GM19395 (cell line): ENCODE results near the gene HMX3.

ENCODE experiments used
- ATAC-seq: cut with Tn5 transposase; IDR thresholded peaks from one replicate; pipeline ENCODE4 v1.9.1; 2021; ENCODE audit warnings: mild to moderate bottlenecking, moderate library complexity; ENCODE audit not compliant: unreplicated experiment

The HMX3 gene

GRCh38 chr10:123147635-123148413 lies 12.1 kb downstream of the HMX3 start, which contains the start of gene HMX2:
TSS of gene HMX2 (plus strand) at chr10:123148136. CDS start at chr10:123148379, 243 bp downstream.
- no peak for ATAC-seq

GRCh38 chr10:123148414-123149161 lies 12.8 kb downstream of the HMX3 start:
- ATAC-seq: no peak

- ATAC-seq: no peak
Observed at GRCh38 chr10:123149162-123149567, 13.4 kb downstream of the HMX3 start.

- ATAC-seq: no peak
Observed at GRCh38 chr10:123149568-123150270, 13.9 kb downstream of the HMX3 start.

GRCh38 chr10:123150271-123150985 lies 14.7 kb downstream of the HMX3 start:
- ATAC-seq: no peak

GRCh38 chr10:123150986-123151736 lies 15.4 kb downstream of the HMX3 start:
- no peak for ATAC-seq

GRCh38 chr10:123151737-123152135 lies 16.0 kb downstream of the HMX3 start:
- ATAC-seq: no peak

GRCh38 chr10:123153486-123154091 lies 17.8 kb downstream of the HMX3 start:
- no peak for ATAC-seq

- peak; percentile 91 for ATAC-seq
Observed at GRCh38 chr10:123154092-123154710, 18.4 kb downstream of the HMX3 start, which contains the start of gene BUB3. TSS of gene BUB3 (plus strand) at chr10:123154402. CDS start at chr10:123154918, 516 bp downstream.

GRCh38 chr10:123154711-123155505 lies 19.1 kb downstream of the HMX3 start:
- ATAC-seq: peak; percentile 49

- no peak for ATAC-seq
Observed at GRCh38 chr10:123156078-123156477, 20.3 kb downstream of the HMX3 start.

- no peak for ATAC-seq
Observed at GRCh38 chr10:123157210-123157609, 21.4 kb downstream of the HMX3 start.

GRCh38 chr10:123158682-123159081 lies 22.9 kb downstream of the HMX3 start:
- ATAC-seq: no peak

GRCh38 chr10:123160311-123160980 lies 24.7 kb downstream of the HMX3 start:
- no peak for ATAC-seq

GRCh38 chr10:123164319-123164718 lies 28.5 kb downstream of the HMX3 start:
- ATAC-seq: no peak

GRCh38 chr10:123165445-123166072 lies 29.8 kb downstream of the HMX3 start:
- ATAC-seq: no peak

- ATAC-seq: no peak
Observed at GRCh38 chr10:123166618-123167017, 30.8 kb downstream of the HMX3 start.
